ENCODE data around the gene NUP210L.
A peak's percentile ranks its signal among the peaks of the same experiment; 100 is the strongest.

Gene NUP210L

DNA sequence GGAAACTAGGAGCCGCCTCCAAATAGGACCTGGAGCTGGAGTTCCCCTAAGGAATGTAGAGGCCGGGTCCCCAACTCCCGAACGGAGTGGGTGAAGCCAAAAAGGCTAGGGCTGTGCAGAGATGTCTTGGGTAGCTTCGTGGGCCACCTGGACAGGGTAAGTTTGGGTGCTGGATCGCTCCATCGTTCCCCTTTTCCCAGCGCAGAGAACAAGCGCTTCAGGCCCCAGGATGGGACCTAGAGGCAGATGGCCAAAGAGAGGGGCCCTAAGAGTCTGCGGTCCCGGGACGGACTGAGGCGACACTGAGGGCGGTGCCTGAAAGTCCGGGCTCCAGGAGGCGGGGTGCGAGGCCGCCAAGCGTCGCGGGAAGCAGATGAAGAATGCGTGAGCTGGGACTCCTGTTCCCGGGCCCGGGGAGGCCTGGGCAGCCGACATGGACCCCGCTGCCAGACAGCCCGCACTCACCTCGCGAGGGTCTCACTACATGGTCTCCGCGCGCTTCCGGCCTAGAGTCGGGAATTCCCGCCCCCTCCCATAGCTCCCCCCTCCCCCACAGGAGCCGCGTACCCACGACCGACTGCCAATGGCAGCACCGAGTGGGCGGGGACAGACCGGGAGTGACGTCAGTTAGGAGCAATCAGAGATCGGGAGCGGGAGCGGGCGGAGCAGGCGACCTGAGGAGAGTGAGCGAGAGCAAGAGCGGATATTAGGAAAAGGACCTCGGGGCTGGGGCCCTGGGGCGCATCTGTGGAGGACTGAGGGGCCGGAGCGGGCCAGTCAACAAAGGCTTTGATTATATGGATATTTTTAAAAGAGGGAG, 191.6 kb downstream of the NUP210L start, which contains the start of gene SLC39A1:
Gene SLC39A1 (minus strand): TSS at position 508 of the 820 bp plus-strand sequence. CDS start 822 bp downstream, outside the sequence.
- H3K4me3 ChIP-seq (ENCODE audit: low read depth, low read length), result peak within 1 kb of the TSS; percentile 85
- POLR2A ChIA-PET, result interaction anchor here (0.6 to 3.1 kb wide), 10 partner anchors 9 to 983 kb away, joined by 3 to 22 read pairs (median 4); partner anchors contain the start of genes DENND4B, JTB and RPS27
- TF ChIP-seq CTCF (IDR thresholded peaks at IDR 0.05; ENCODE audit: insufficient read depth, low read length, missing control alignments), result no peak
- no peak for DNase-seq (ENCODE audit: low read depth, low spot score)
- CTCF ChIA-PET, result interaction anchor here (0.9 to 2.9 kb wide), 7 partner anchors 14 to 183 kb away, joined by 3 to 26 read pairs (median 4); partner anchors contain the start of genes DENND4B, JTB and RAB13

DNA sequence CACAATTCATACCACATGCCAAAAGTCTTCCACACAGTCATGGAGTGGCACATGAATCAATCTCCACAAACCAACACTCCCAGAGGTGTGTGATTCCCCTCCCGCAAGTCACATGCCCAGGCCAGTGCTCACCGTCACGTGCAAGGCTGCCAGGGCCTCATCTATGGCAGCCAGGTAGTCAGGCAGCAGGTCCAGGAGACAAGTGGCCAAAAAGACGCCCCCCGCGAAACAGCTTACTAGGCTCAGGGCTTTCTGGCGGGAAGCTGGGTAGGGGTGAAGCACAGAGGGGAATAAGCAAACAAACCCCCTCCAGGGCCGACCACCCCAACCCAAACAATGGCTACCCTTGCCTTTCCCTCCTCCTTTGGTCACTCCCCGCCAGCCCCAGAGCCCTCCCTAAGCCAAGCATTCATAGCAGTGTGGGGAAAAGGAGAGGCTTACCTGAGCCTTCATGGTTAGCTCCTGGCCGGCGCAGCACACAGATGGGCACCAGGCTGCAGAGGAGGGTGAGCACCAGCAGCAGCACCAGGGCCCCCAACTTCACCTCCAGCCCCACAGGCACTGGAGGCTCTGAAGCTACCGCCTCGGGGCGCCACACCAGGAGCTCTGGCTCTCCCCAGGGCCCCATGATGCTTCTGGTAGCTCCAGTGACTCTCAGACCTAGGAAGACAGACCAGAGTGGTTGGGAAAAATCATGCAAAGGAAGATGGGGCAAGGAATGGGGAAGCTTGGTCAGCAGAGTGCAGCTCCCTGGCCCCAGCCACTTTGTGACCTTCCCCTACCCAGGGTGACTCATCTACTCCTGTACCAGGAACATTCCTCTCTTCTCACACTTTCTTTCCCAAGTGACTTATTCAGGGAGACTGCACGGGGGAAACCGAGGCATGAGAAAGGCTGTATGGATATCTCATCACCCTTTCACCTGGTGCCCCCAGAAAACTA, 192.5 kb downstream of the NUP210L start:
- no peak for DNase-seq (ENCODE audit: low read depth, low spot score)

GRCh38 chr1:153961421-153961820, 193.5 kb downstream of the NUP210L start:
- CTCF ChIA-PET, result interaction anchor here (1.6 kb wide), 1 partner anchor 13 kb away, joined by 4 read pairs; no protein-coding TSS in a partner anchor
- peak overlapping the region; percentile 85 for H3K4me3 ChIP-seq (ENCODE audit: low read depth, low read length)
- no peak for TF ChIP-seq CTCF (IDR thresholded peaks at IDR 0.05; ENCODE audit: insufficient read depth, low read length, missing control alignments)
- POLR2A ChIA-PET, result no interaction called here
- DNase-seq (ENCODE audit: low read depth, low spot score), result no peak

More for the DNA sequence above, 192.5 kb downstream of the NUP210L start:
- CTCF ChIA-PET, result interaction anchor here (0.9 to 2.9 kb wide), 7 partner anchors 12 to 182 kb away, joined by 3 to 26 read pairs (median 4); partner anchors contain the start of genes DENND4B, JTB and RAB13
- POLR2A ChIA-PET, result interaction anchor here (0.7 to 3.1 kb wide), 8 partner anchors 10 to 28 kb away, joined by 3 to 22 read pairs (median 4); partner anchors contain the start of genes DENND4B, JTB and RPS27
- TF ChIP-seq CTCF (IDR thresholded peaks at IDR 0.05; ENCODE audit: insufficient read depth, low read length, missing control alignments), result no peak
- peak overlapping the region; percentile 85 for H3K4me3 ChIP-seq (ENCODE audit: low read depth, low read length)

DNA sequence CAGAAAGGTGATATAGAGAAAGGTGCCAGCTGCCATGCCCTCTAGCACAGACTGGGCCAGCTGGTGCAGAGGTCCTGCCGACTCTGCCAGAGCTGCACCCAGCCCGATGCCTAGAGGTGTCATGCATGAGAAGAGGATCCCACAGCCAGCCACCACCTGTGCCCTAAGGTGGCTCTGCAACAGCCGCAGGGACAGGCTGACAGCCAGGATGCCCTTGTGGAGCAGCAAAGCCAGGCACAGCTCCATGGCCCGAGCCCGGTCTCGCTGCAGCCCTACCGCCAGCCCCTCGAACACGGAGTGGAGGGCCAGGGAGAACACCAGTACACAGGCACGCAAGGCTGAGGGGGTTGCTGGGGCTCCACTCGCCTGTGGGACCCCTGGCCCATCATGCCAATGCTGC, 194.7 kb downstream of the NUP210L start:
- DNase-seq (ENCODE audit: low read depth, low spot score), result no peak
- ChIA-PET CTCF (interaction anchor here (1.2 kb wide), 1 partner anchor 27 kb away, joined by 3 read pairs; no protein-coding TSS in a partner anchor), POLR2A (interaction anchor here (0.6 kb wide), 2 partner anchors 17 to 27 kb away, joined by 3 read pairs; no protein-coding TSS in a partner anchor)
- TF ChIP-seq CTCF (IDR thresholded peaks at IDR 0.05; ENCODE audit: insufficient read depth, low read length, missing control alignments), result no peak
- no peak overlapping the region for H3K4me3 ChIP-seq (ENCODE audit: low read depth, low read length)

DNA sequence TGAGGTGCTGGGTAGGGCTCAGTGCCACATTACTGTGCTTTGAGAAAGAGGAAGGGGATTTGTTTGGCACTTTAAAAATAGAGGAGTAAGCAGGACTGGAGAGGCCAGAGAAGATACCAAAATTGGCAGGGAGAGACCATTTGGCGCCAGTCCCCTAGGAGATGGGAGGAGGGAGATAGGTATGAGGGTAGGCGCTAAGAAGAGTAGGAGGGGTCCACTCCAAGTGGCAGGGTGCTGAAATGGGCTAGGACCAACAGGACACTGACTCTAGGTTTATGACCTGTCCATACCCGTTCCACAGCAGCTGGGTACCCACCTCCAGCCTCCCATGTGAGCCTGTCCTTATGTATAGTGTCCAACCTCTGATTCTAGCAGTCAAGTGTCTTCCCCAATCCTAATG, 195.4 kb downstream of the NUP210L start:
- H3K4me3 ChIP-seq (ENCODE audit: low read depth, low read length), result no peak overlapping the region
- ChIA-PET CTCF (interaction anchor here (1.2 to 5.6 kb wide), 2 partner anchors 14 to 28 kb away, joined by 3 to 83 read pairs; partner anchors contain the start of gene DENND4B), POLR2A (interaction anchor here (0.6 to 1.7 kb wide), 3 partner anchors 8 to 296 kb away, joined by 3 to 17 read pairs (median 5); partner anchors contain the start of gene CREB3L4)
- DNase-seq (ENCODE audit: low read depth, low spot score), result no peak
- TF ChIP-seq CTCF (IDR thresholded peaks at IDR 0.05; ENCODE audit: insufficient read depth, low read length, missing control alignments), result no peak
